ENCODE results near the gene FAM168A. TPM values are rescaled to one million over a fixed set of nuclear protein-coding genes. Genes with fewer than 3 reads are reported as not detected.

Gene FAM168A
- total RNA-seq, 1 experiment from 2014 or later = 35.8 TPM

DNA sequence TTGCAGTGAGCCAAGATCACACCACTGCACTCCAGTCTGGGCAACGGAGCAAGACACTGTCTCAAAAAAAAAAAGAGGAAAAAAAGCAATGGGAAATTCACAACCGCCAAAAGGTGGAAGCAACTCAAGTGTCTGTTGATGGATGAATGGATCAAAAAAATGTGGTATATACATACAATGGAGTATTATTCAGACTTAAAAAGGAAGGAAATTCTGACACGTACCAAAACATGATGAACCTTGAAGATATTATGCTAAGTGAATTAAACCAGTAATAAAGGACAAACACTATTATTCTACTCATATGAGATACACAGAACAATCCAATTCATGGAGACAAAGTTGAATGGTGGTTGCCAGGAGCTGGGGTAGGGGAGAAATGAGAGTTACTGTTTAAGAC lies 40.9 kb downstream of the FAM168A start:
- no peak for DNase-seq (ENCODE audit: low read depth)

DNA sequence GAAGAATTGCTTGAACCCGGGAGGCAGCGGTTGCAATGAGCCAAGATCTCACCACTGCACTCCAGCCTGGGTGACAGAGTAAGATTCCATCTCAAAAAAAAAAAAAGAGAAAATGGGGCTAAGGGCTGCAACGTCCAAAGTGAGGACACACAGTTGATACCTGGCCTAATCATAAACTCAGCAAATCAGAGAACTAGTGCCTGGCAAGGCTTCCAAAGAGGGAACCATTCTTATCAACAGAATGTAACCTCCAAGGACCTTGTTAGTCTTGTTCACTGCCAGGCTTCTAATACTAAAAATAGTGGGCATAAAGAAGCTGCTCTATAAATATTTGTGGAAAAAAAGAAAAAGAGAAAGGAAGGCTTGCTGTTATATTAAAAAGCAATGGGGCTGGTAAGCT lies 42.3 kb downstream of the FAM168A start:
- DNase-seq (ENCODE audit: low read depth) = no peak

DNA sequence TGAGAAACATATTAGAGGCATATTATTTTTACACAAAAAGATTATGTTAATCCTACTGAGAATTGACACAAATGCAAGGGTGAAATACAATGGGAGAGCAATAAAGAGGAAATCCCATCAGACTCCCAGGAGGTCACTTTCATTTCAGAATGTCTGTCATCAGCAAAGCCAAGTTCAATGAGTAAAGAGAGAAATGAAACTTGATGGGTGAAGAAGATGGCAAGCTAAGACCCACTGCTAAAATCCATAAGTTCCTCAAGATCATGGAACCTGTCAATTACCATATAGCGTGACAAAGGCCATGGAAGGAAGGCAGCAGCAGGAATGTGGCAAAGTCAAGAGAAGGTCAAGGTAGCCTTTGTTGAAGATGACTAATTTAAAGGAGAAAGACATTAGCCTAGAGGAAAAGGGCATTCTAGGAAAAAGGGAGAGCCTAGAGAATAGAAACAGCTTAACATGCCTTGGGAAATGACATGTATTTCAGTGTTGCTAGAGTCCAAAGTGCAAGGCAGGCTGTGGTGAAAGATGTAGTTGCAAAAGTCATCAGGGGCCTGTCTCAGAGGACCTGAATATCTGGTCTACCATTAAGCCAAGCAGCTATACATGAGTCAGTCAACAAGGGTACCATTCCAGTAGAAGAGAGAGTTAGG lies 43.1 kb downstream of the FAM168A start:
- no peak for DNase-seq (ENCODE audit: low read depth)

DNA sequence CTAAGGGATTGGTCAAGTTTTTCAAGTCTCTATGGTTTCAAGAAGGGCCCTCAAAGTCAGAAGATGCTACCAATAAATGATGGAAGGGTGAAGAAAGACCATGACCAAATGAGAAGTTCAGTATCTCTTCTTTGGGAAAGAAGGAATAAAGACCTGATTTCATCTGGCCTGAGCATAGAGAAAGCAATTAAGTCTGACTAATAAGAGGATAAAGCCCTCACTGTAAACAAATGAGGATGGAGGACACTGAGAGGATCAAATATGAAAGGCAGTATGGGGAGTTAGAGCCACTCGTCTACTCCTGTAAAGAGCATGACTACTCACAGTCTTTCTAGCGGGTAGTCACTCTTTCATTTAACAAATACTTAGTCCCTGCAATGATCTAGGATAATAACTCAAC lies 44.6 kb downstream of the FAM168A start:
- DNase-seq (ENCODE audit: low read depth) = peak; percentile 64

DNA sequence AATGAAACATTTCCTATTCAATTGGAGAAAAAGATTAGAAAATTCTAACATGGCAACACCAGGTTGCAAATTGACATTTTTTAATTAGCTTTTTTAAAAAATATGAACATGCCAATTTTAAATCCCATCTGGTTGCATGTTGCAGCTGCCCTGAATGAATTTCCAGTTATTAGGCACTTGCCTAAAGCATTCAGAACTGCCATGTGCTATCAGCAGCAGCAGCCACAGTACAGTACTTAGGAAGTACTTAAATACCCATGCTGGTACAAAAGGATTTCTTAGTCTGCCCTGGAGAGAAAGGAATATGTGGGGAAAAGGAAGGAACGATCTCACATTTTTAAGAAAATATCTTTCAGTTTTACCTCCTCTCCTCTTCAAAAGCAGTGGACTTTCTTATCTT lies 46.2 kb downstream of the FAM168A start:
- DNase-seq (ENCODE audit: low read depth) = no peak

DNA sequence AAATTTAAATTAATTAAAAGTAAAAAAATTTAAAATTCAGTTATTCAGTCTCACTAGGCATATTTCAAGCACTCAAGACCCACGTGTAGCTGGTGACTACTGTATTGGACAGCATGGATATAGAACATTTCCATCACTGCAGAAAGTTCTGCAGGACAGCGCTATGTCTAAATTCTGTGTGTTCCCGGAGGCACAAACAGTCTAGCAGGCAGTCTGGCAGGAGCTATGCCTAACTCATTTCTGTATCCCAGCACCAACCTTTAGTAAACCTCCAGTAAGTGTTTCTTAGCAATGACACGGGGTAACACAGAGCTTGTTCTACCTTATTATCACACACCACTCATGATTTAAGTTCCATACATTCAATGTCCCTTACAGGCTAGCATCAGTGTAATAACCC lies 48.5 kb downstream of the FAM168A start:
- DNase-seq (ENCODE audit: low read depth) = no peak

DNA sequence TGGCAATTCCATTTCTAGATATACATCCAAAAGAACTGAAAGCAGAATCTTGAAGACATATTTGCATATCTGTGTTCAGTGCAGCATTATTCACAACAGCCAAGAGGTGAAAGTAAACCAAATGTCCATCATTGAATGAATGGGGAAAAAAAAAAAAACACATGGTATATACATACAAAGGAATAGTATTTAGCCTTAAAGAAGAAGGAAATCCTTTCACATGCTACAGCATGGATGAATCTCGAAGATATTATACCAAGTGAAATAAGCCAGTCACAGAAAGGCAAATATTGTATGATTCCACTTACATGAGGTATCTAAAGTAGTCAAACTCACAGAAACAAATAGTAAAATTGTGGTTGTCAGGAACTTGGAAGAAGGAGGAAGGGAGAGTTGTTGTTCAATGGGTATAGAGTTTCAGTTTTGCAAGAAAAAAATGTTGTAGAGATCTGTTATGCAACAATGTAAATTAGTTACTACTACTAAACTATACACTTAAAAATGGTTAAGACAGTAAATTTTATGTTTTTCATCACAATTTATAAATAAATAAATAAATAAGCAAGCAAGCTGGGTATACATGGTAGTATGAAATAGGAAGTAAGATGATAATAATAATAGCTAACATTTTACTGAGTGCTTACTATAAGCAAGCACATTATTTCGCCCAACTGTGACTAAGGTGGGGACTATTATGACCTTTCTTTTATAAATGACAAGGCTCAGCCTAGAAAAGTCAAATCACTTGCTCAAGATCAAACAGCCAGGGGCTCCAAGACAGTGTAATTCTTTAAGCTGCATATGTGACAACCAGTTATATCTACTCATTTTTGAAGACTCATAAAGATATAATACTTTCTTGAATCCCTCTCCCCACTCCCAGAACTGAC lies 50.0 kb downstream of the FAM168A start:
- DNase-seq (ENCODE audit: low read depth) = no peak

DNA sequence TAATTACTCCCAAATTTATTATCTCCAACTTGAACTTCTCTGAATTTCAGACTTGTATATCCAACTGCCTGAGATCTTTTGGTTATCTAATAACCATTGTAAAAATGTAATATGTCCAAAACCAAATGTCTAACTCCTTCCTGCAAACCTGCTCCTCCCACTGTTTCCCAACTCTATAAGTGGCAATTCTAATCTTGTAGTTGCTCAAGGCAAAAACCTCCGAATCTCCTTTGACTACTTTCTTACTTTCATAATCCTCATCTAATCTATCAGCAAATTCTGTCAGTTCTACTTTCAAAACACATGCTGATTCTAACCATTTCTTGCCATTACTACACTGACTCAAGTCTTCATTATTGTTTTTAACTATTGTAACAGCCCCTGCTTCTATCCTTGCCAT lies 55.7 kb downstream of the FAM168A start:
- DNase-seq (ENCODE audit: low read depth) = no peak

DNA sequence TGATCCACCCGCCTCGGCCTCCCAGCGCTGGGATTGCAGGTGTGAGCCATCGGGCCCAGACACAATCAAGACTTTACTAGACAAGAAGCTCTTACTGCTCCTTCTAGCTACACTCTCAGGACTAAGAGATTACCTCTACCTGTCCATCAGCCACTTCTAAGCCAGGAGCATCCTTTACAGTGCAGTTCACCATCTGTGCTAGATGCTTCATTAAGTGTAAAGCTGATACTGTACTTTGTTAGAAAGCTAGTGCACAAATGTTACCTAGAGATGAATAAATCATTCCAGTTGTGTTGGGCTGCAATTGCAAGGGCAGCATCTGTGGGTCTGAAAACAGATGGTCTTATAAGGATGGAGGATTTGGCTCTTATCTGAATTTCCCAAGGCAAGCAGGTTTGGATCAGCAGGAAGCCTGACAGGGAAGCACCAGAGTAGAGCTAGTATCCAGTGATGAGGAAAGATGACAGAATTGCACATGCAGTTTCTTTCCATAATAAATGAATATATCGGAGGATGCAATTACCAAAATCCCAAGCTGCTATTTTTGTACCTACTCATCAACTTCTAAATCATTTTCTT lies 58.3 kb downstream of the FAM168A start:
- DNase-seq (ENCODE audit: low read depth) = no peak

DNA sequence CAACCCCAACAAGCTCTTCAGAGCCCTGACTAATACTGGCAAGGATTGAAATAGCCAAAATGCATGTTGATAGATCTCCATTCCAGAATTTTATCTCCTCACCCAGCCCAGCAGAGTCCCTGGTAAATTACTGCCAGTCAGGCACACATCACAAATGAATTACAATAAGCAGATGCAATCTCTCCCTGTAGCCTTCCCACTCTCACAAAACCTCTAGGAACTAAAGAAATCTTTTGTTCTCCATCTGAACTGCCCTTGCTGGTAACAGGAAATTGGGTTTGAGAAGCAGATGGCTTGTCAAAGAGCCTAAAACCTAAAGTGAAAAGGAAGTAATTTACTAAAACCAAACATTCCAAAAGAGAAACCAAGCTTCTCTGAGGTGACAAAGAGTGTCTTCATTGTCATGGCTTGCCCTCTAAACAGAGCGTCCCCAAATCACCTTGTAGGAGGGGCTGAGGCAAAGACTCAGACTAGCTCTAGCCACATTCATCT lies 59.5 kb downstream of the FAM168A start:
- no peak for DNase-seq (ENCODE audit: low read depth)

DNA sequence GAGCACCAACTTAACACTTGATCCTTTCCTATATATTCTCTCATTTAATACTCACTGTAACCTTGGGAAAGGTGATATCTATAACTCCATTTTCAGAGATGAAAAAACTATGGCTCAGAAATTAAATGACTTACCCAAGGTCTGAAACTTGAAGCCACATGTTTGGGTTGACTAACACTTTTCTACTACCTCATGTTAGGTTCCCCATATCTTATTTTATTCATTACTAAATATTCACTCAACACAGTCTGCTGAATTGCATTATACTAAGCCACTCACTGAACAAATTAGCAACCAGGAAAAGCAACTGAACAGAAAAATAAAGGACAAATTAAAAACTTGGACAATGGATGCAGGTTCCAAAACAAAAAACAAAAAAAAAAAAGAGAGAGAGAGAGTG lies 59.9 kb downstream of the FAM168A start:
- no peak for DNase-seq (ENCODE audit: low read depth)

DNA sequence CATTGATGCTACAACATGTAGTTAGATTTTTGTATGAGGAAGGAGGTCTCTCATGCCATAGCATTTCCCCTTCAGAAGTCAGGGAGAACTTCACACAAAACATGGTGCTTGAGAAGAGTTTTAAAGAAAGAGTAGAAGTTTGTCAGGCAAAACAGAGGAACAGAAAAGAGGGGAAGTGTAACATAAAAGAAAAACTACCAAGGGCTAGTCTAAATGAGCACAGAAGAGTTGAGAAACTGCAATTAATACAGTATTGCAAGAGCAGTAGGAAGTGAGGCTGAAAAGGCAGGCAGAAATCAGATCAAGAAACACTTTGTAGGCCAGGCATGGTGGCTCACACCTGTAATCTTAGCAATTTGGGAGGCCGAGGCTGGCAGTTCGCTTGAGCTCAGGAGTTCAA lies 61.0 kb downstream of the FAM168A start:
- no peak for DNase-seq (ENCODE audit: low read depth)

DNA sequence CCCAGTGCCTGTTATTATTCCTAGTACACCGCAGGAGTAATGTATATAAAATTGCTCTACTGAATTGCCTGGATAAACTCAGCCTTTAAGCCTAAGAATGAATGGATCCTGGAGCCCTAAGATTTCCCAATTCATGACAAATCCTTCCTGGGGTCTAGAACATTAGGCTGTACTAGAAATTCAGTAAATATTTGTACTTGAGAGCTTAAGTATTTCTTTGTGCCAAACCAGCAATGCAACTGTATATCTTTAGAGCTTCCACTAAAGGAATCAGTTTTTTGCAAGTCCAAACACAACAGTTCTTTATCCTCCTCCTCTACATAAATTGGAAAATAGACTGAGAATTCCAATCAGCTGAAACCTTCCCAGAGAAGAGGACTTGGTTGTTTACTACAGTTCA lies 65.6 kb downstream of the FAM168A start:
- no peak for DNase-seq (ENCODE audit: low read depth)

DNA sequence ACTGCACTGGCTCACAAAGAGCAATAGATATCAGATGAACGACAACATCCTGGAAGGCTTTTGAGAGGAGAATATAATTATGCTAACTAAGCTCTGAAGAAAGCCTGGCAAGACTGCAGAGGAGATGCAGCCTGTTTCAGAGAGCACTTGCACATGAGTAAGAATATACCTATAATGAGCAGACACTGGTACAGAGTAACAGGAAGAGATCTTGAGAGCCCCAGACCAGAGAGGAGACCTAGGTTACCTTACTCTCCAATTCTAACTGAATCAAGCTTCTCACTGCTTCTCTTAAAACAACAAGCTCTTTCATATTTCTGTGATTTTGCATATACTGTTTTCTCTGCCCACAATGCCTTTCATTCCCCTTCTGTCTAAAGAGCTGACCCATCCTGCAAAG lies 66.5 kb downstream of the FAM168A start:
- DNase-seq (ENCODE audit: low read depth) = no peak

DNA sequence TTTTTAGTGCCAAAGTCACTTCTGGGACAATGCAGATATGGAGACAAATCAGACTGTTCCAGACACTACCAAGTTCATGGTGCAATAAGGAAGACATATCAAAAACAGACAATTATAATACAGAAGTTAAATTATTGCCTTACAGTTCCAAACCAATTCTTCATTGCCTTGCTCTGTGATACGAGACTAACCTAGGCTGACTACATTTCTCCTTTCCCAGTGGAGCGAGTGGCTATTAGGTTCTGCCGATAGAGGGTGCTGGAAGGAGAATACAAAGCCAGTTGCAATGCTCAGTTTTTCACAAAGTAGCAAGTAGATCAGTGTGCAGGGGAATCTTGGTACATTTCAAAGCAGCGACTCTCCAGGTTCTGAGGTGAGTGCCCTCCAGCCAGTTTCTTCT lies 67.8 kb downstream of the FAM168A start:
- no peak for DNase-seq (ENCODE audit: low read depth)

DNA sequence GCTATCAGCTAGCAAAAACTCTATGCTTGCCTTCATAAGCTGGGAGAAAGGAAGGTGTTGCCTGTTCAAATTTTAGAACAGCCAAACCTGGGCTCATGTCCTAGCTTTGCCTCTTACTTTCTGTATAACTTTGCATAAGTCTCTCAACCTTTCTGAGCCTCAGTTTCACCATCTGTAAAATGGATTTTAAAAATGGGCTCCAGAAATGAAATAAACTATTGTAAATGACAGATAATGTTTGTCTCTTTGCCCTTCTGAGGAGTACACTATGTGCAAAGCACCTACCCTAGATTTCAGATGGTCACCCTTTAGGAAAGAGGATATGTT lies 68.7 kb downstream of the FAM168A start:
- DNase-seq (ENCODE audit: low read depth) = no peak

DNA sequence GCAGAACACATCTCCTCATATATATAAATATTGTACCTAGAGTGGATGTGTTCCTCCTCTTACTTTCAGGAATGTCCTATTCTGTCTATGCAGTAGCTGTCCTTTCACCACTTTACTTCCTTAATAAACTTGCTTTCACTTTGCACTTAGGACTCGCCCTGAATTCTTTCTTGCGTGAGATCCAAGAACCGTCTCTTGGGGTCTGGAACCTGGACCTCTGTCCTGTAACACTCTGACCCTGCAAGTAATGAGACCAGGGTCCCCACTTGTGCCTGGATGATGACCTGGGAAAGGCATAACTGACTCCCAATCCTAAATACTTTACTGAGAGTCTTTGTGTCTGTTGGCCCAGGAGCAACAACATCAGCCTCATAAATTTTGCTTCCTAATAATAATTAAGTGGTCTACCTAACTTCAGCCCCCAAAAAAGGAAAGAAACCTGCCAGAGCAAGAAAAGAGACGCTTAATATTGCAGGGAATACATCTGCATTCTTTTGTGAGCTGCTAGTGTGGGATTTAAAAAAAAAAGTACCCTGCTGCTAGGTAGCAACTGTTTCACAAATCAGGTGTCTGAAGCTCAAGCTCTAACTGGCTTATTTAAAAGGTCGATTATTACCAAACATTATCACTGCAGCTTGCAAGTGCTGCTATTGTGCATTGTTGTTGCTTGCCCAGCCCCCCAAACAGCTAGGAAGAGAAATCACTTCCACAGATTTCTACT lies 69.3 kb downstream of the FAM168A start:
- no peak for DNase-seq (ENCODE audit: low read depth)

DNA sequence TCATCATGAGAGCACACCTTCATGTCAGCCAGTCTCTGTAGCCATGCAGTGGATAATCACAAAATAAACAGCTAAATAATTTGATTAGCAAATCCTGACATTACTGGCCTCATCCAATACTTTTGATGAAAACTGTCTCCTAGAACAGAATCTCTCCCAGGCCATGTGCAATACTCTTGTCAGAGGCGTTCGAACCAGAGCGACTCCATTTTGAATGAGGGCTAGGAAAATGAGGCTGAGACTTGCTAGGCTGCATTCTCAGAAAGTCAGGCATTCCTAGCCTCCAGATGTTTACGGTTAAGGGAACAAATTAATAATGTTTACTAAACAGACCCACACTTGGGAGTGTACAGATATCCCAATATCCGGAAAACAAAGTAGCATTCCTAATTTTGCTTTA lies 69.9 kb downstream of the FAM168A start:
- DNase-seq (ENCODE audit: low read depth) = no peak

DNA sequence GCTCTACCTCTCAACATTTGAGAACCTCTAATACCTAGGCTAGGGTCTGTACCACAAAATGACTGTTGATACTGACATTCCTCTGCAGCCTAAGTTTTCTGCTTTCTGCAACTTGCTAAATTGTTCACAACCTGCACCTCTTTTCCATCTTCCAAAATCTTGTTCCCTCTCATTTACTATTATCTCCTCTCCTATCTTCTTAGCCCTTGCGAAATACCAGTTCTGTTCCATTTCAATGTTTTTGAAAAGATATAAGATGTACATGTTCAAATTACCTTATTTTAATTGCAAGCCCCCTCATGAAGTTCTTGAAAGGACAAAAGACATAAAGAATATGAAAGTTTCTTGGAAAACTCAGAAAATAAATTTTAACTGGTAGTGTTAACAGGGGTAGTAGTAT lies 72.3 kb downstream of the FAM168A start:
- DNase-seq (ENCODE audit: low read depth) = no peak

DNA sequence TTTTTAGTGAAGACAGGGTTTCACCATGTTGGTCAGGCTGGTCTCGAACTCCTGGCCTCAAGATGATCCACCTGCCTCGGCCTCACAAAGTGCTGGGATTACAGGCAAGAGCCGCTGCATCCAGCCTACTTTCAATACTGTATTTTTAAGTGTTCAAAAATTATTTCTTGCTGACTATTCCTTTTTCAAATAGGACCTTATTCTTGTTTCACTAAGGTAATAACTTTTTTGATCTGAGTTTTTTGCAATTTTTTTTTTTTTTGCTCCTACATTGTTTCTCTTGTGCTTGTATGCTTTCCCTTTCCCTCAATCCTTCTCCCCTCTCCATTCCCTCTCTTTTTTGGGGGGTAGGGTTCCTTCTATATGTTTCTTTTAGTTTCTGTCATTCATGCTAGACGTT lies 73.1 kb downstream of the FAM168A start:
- DNase-seq (ENCODE audit: low read depth) = no peak

DNA sequence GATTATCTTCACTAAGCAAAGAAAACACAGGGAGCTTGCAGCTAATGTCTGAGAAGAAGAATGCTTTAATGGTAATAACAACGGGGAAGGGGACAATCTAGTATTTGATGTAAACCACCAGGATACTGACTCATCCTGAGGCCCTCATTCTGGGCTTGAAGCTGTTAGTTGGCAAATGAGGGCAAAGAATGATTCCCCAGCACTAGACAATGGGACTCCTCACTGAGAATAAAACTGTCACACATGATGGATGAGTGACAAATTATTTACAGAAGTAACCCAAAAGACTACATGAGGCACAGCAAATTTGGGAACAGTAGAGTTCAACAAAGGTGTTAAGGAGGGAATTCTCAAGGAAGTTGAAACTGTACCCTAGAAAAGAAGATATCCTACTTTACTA lies 76.3 kb downstream of the FAM168A start:
- DNase-seq (ENCODE audit: low read depth) = peak; percentile 85

DNA sequence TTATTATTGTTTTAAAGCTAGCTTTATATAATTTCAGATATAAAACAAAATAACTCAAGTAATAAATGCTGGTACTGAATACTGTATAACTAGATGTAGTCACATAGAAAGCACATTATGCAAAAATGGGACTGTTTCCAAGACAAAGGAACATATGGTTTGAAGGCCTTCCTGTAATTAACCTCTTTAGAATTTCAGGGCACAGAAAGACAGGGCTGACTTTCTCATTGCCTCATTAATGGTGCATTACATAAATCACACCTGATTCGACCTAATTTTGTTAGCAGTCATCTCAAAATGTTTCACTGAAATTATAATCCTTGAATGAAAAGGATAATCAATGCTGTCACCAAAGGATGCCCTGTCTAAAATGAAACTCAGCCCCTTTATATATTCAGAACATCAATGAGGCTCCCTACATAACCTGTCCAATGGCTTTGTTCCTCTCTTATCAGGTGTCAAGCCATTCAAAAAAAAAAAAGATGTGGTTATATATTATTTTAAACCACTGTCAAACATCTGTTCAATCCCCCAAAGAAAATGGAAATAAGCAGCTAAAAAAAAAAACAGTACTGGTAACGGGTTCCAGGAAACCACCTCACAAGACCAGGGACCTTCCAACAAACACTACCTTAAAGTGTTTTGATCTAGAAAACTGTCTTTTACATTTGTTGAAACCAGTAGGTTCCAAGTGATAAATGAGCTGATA lies 77.4 kb downstream of the FAM168A start:
- DNase-seq (ENCODE audit: low read depth) = no peak

Data from M059J (cell line).